Endodermal cell (in vitro differentiated cells): ENCODE data around the gene CYP3A7. TPM values are rescaled to one million over a fixed set of nuclear protein-coding genes. Genes with fewer than 3 reads are reported as not detected.

Source experiments
- DNase-seq: peaks from one replicate; pipeline ENCODE4 v3.0.0-alpha.2; 2017
- H3K27ac ChIP-seq: 2 replicates; pipeline ENCODE4 v1.5.1; 2013; ENCODE audit warnings: mild to moderate bottlenecking, low read depth, low read length, moderate library complexity
- H3K27me3 ChIP-seq: 2 replicates; pipeline ENCODE4 v1.6.1; 2013; ENCODE audit warnings: mild to moderate bottlenecking, low read length, moderate library complexity; ENCODE audit not compliant: insufficient read depth, control insufficient read depth, poor library complexity, severe bottlenecking
- H3K36me3 ChIP-seq: 2 replicates; pipeline ENCODE4 v1.7.0; 2013; ENCODE audit warnings: mild to moderate bottlenecking, low read length, moderate library complexity; ENCODE audit not compliant: control insufficient read depth, insufficient read depth
- H3K4me1 ChIP-seq: one replicate; pipeline ENCODE4 v1.7.0; 2013; ENCODE audit warnings: low read length; ENCODE audit not compliant: control insufficient read depth, insufficient read depth
- H3K4me3 ChIP-seq: 2 replicates; pipeline ENCODE4 v1.5.1; 2013; ENCODE audit warnings: mild to moderate bottlenecking, low read length, moderate library complexity
- H3K9ac ChIP-seq: 2 replicates; pipeline ENCODE4 v1.6.1; 2013; ENCODE audit warnings: mild to moderate bottlenecking, low read length, moderate library complexity; ENCODE audit not compliant: poor library complexity, severe bottlenecking; ENCODE audit errors: extremely low read depth
- H3K9me3 ChIP-seq: 2 replicates; pipeline ENCODE4 v1.6.1; 2013; ENCODE audit warnings: mild to moderate bottlenecking, low read length, moderate library complexity; ENCODE audit not compliant: control insufficient read depth
- H3K27ac Mint-ChIP-seq: 2 replicates; pipeline ENCODE4 v1.8.0; 2020; ENCODE audit warnings: mixed read lengths
- H3K27me3 Mint-ChIP-seq: 2 replicates; pipeline ENCODE4 v1.8.0; 2021; ENCODE audit warnings: mild to moderate bottlenecking, mixed read lengths; ENCODE audit not compliant: insufficient read depth
- H3K36me3 Mint-ChIP-seq: 2 replicates; pipeline ENCODE4 v1.8.0; 2020; ENCODE audit warnings: low read depth, mixed read lengths
- H3K4me1 Mint-ChIP-seq: 2 replicates; pipeline ENCODE4 v1.8.0; 2020; ENCODE audit warnings: mixed read lengths
- H3K4me3 Mint-ChIP-seq: 2 replicates; pipeline ENCODE4 v1.8.0; 2020; ENCODE audit warnings: mild to moderate bottlenecking, moderate library complexity, mixed read lengths
- H3K9me3 Mint-ChIP-seq: 2 replicates; pipeline ENCODE4 v1.8.0; 2020; ENCODE audit warnings: mild to moderate bottlenecking, mixed read lengths
- CTCF ChIP-seq: fragments of 200-600 bp; sonication (generic); conservative IDR thresholded peaks from 2 replicates; pipeline ENCODE4 v1.5.0; 2021; ENCODE audit warnings: antibody characterized with exemption, mild to moderate bottlenecking
- WGBS, 2 experiments: methylation state at CpG; one replicate each; pipeline versions ENCODE4 v1.1.5 to v1.1.7; 2013; ENCODE audit warnings: missing lambda C conversion rate in 2 of 2, mixed read lengths in 1 of 2; ENCODE audit not compliant: insufficient coverage in 1 of 2, insufficient read length in 1 of 2; 5-methylcytosine and 5-hydroxymethylcytosine counted together
- total RNA-seq, 2 donors: library from RNA; stranded (reverse); fragmentation: NEBNext Ultra II Directional in 1 of 2; extraction: Animal tissue kit (Norgen Biotek cat#: 25700) in 1 of 2; gene quantifications; 2 replicates in 1 of 2; 3 replicates in 1 of 2; pipeline ENCODE4 v1.2.1, GENCODE V29; 2021

The CYP3A7 gene
- total RNA-seq, 2 donors from 2014 or later = not detected

GRCh38 chr7:99731638-99732374 is 3.2 kb downstream of the CYP3A7 start:
- TF ChIP-seq CTCF = no peak
- Histone ChIP-seq H3K27ac (no peak overlapping the region), H3K27me3 (no peaks in the 10 kb centered on the region), H3K4me3 (no peak overlapping the region), H3K9ac (no peak overlapping the region), H3K36me3 (no peaks in the 10 kb centered on the region), H3K4me1 (no peaks in the 10 kb centered on the region), H3K9me3 (no peaks in the 10 kb centered on the region)
- no peaks in the 10 kb centered on the region for H3K4me1 Mint-ChIP-seq
- 92 to 96% methylated on average over 2 to 4 of the region's 4 CpGs for WGBS, 2 experiments
- no peaks in the 10 kb centered on the region for H3K36me3 Mint-ChIP-seq
- no peak for DNase-seq
- H3K27me3 Mint-ChIP-seq = no peaks in the 10 kb centered on the region
- no peak overlapping the region for H3K27ac Mint-ChIP-seq
- H3K4me3 Mint-ChIP-seq = no peak overlapping the region
- H3K9me3 Mint-ChIP-seq = no peaks in the 10 kb centered on the region

- no peaks in the 10 kb centered on the region for H3K27me3 Mint-ChIP-seq
- no peak for TF ChIP-seq CTCF
- no peak for DNase-seq
- Histone ChIP-seq H3K27me3 (no peaks in the 10 kb centered on the region), H3K36me3 (no peaks in the 10 kb centered on the region), H3K27ac (no peak overlapping the region), H3K4me1 (no peaks in the 10 kb centered on the region), H3K9ac (no peak overlapping the region), H3K4me3 (no peak overlapping the region), H3K9me3 (no peaks in the 10 kb centered on the region)
- no peak overlapping the region for H3K4me3 Mint-ChIP-seq
- WGBS, 2 experiments = 95 to 97% methylated on average over 3 of the region's 3 CpGs
- no peak overlapping the region for H3K27ac Mint-ChIP-seq
- no peaks in the 10 kb centered on the region for H3K36me3 Mint-ChIP-seq
- no peaks in the 10 kb centered on the region for H3K4me1 Mint-ChIP-seq
- no peaks in the 10 kb centered on the region for H3K9me3 Mint-ChIP-seq
Observed at GRCh38 chr7:99730992-99731391, 4.0 kb downstream of the CYP3A7 start.

- H3K4me3 ChIP-seq = no peak overlapping the region
- H3K9me3 Mint-ChIP-seq = no peaks in the 10 kb centered on the region
- H3K4me1 Mint-ChIP-seq = no peaks in the 10 kb centered on the region
Observed at GRCh38 chr7:99730238-99730810, 4.7 kb downstream of the CYP3A7 start.

More at GRCh38 chr7:99730238-99730810, 4.7 kb downstream of the CYP3A7 start:
- Histone ChIP-seq H3K9ac (no peak overlapping the region), H3K36me3 (no peaks in the 10 kb centered on the region), H3K4me1 (no peaks in the 10 kb centered on the region), H3K27me3 (no peaks in the 10 kb centered on the region), H3K27ac (no peak overlapping the region), H3K9me3 (no peaks in the 10 kb centered on the region)
- H3K36me3 Mint-ChIP-seq = no peaks in the 10 kb centered on the region
- WGBS, 2 experiments = 93 to 100% methylated on average over 1 of the region's 1 CpG
- no peak overlapping the region for H3K4me3 Mint-ChIP-seq
- no peak overlapping the region for H3K27ac Mint-ChIP-seq
- DNase-seq = no peak
- no peaks in the 10 kb centered on the region for H3K27me3 Mint-ChIP-seq
- no peak for TF ChIP-seq CTCF
